H1 (cell line): Measurements from ENCODE around the gene WEE2. TPM values are rescaled to one million over a fixed set of nuclear protein-coding genes. Genes with fewer than 3 reads are reported as not detected.

ENCODE experiments used
- ATF2 ChIP-seq: IDR thresholded peaks from 2 replicates; pipeline ENCODE4 v1.6.1; 2012; ENCODE audit warnings: low read length, inconsistent platforms
- POLR2A ChIP-seq, 2 experiments: IDR thresholded peaks; 1 replicate in 1 of 2; 2 replicates in 1 of 2; pipeline ENCODE4 v1.6.1; 2011; ENCODE audit warnings: low read depth in 2 of 2, low read length in 2 of 2, mild to moderate bottlenecking in 2 of 2; ENCODE audit errors: control extremely low read depth in 1 of 2
- RBBP5 ChIP-seq: IDR thresholded peaks from 2 replicates; pipeline ENCODE4 v1.7.1; 2012; ENCODE audit warnings: low read depth, mild to moderate bottlenecking, inconsistent platforms, low read length, moderate library complexity, borderline replicate concordance
- SIX5 ChIP-seq: IDR thresholded peaks from 2 replicates; pipeline ENCODE4 v1.6.1; 2011; ENCODE audit warnings: mild to moderate bottlenecking, low read depth, low read length
- TAF1 ChIP-seq: IDR thresholded peaks from 2 replicates; pipeline ENCODE4 v1.6.1; 2011; ENCODE audit warnings: mild to moderate bottlenecking, low read depth, low read length
- polyA plus RNA-seq, 7 experiments: library from polyadenylated mRNA; depleted of rRNA in 3 of 7; stranded (reverse) in 5 of 7; unstranded in 2 of 7; fragments of >200 nt in 5 of 7; fragments of 200-250 nt in 2 of 7; gene quantifications; 1 replicate in 5 of 7; 2 replicates in 1 of 7; 4 replicates in 1 of 7; pipeline versions ENCODE4 v1.2.1 to v1.2.3, GENCODE V29; 2011 to 2013; ENCODE audit warnings: missing spikeins in 2 of 7, mixed read lengths in 2 of 7
- total RNA-seq: library from RNA; stranded (reverse); fragmentation: NEBNext Ultra II Directional; extraction: Animal tissue kit (Norgen Biotek cat#: 25700); gene quantifications from 2 replicates; pipeline ENCODE4 v1.2.1, GENCODE V29; 2021

The WEE2 gene
- total and polyA plus RNA-seq, 2 of the 8 experiments (the other 6 are each of a cell fraction or from before 2014, with no cell fraction given): 0.02 TPM; not detected in 1

DNA sequence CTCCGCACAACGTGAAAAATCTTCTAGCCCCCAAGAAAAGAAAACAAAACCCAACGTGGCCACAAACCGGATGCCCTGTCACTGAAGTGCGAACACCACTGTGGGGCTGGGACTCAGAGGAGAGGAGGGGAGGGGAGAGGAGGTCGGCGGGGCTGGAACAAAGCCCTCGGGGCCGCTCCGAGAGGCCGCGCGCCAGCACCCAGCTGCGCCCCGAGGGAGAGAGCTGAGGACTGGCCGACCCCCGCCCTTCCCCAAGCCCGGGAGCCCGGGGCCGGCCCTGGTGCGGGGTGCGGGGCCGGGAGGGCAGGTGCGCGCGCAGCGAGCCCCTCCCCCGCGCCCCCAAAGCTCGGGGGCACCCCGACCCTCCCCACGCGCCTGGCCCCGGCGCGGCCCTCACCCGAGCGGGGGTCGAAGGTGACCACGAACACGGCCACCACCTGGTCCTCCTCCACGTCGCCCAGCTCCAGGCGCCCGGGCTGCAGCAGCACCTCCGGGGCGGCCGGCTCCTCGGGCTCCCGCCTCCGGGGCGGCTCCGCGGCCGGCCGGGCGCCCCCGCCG lies 6.6 kb upstream of the WEE2 start (continued):
- TF ChIP-seq TAF1: 0 out of 2 replicates have a peak, but pooled peaks have one; percentile 22
- no peak for TF ChIP-seq ATF2
- TF ChIP-seq POLR2A (IDR thresholded peaks at IDR 0.05; ENCODE audit: control extremely low read depth in 1 of 2, low read depth in 2 of 2, low read length in 2 of 2): peak in 1 of 2 experiments; percentile 22; a peak in 1 of 3 replicates
- TF ChIP-seq RBBP5: peak; percentile 47; the same call in 1 of the 2 replicates
- TF ChIP-seq SIX5: no peak
